HPDE6-E6E7 (cell line): Measurements from ENCODE around the gene THADA.
A peak's percentile ranks its signal among the peaks of the same experiment; 100 is the strongest.

Source experiments
- DNase-seq: peaks from one replicate; pipeline ENCODE4 v3.0.0; 2011; ENCODE audit warnings: missing footprints; ENCODE audit errors: extremely low spot score

Gene THADA

DNA sequence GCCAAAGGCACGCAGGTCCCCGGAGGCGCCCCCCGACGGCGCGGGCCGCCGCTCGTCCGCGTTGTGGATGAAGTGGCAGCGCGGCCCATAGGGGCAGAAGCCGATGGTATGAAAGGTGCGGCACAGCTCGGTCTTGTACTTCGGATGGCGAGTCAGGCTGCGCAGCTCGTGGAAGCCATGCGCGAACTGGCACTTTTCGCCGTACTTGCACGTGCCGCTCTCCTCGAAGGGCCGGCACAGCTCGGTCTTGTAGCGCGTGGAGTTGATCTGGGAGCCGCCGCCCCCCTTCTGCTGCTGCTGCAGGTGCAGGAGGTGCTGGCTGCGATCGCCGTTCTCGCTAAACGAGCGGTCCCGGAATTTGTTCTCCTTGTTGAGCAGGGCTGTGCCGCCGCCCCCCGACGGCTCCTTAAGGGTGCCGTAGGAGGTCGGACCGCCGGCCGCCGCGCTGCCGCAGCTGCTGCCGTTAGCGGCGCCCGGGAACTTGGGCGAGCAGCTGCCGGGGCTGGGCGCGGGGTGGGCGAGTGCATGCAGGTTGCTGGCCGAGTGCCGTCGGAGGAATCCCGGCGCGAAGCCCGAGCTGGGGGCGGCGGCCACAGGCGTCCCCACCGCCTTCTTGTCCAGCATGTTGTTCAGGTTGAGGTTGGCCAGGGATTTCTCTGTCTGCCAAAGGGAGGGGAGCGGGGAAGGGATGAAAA is 370.6 kb downstream of the THADA start:
- no peak for DNase-seq

DNA sequence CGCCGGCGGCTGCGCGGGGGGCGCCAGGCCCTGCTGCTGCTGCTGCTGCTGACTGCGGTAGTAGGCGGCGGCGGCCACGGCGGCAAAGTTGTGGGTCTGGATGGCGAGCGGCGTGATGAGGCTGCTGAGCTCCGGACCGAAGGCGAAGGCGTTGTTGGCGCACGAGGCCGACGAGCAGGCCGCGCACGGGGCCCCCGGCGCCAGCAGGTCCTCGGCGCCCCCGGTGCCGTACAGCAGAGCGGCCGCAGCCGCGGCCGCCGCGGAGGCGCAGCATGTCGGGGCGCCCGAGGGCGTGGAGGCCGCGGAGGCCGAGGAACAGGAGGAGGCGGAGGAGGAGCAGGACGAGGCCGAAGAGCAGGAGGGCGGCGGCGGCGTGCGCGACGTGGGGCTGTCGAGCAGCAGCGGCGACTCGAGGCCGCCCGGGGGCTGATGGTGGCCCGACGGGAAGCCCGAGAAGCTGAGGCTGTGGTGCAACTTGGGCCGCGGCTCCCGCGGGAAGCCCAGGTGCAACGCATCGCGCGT is 371.2 kb downstream of the THADA start:
- no peak for DNase-seq

DNA sequence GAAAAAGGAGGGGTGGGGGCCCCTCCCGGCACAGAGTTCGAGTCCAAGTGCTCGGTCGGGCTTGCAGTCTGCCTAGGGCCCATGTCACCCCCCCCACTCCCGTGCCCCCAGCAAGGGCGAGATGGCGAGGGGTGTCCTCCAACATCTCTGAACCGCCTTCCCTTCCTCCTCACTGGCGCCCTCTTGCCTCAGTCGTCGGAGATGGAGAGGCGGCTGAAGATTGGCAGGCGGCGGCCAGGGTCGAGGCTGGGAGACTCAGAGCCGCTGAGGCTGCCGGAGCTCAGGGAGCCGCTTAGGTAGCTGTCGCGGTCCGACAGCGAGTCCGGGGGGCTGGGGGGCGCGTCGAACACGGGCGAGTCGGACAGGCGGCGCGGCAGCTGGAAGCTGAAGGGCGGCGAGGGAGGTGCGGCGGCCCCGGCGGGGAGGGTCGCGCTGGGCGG is 371.7 kb downstream of the THADA start:
- no peak for DNase-seq

DNA sequence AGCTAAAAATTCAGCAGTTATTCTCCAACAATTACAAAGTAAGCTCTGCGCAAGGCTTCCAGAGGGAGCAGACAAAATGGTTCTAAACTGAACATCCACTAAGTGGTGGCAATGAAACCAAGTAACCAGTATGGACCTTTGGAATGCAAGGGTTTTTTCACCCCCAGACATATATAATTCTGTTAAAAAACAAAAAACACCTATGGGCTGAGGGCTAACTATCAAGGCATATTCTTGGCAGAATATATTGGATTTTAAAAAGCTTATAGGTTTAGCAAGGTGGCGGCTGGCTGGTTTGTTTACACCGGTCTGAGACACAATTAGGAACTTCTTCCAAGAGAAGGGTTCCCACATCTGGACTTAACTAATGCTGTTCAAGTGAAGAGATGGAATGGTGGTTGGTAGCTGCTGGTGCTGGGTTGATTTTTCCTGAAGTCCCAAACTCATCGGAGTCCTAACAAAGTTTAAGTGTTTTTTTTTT is 372.3 kb downstream of the THADA start:
- DNase-seq, result no peak

DNA sequence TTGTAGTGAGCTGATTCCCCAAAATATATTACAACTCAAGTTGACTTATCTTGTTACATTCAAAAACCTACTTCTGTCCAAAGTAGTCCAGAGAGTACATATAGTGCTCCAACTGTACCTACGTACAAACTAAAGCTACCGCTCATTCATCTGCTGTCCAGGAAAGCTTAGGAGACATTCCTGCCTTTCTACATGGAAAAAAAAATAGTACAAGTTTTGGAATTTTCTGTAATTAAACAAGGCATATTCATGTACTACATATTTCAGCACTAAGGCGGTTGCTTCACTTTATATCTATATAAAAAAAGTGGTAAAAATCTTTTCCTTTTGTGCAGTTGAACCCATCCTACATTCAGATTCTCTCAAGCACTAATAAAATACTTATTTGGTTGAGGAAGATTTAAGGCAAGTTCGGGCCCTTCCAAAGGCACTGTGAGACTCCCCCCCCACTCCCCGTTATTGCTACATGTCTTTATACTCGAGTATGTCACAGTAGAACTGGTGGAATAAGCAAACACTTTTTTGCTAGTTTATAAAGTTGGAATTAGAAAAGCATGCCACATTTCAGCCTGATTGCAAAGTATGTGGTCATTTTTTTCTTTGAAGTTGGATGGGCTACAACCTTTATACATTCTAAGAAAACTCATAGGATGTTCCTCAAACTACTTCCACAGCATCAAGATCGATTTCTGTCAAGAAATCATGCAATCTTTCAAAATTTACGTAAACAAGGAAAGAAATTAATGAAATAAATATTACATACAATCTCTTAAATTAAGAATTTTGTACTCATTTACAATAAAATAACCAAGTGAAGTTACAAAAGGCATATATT is 373.1 kb downstream of the THADA start:
- DNase-seq, result no peak

DNA sequence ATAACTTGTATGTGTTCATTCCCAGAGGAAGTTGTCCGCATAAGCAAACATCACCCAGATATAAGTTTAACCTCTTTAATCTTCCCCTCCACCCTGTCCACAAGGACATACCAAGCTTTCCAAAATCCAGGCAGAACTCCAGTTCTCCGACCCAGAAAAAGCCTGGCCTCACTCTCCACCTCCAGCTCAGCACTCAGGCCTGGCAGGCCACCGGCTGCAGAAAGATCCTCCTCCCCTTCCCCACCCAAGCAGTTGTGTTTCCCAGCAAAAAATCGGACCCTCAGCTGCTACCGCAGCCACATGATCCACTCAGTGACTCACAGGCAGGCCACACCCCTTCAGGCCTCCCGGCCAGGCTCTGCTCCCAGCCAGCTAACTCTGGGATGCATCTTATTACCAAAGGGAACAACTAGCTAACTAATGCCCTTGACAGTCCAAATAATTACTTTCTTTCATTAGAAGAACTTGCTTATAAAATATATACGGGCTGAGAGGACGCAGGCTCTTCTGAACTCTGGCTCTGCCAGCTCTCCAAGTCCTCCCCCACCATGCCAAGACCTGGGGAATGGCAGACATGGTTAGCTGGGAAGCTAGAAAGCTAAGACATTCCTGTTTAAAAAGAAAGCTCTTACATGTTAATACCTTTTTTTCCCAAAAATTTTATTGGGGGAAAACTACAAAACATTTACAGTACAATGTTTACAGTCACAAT is 373.9 kb downstream of the THADA start:
- DNase-seq, result peak; percentile 82

DNA sequence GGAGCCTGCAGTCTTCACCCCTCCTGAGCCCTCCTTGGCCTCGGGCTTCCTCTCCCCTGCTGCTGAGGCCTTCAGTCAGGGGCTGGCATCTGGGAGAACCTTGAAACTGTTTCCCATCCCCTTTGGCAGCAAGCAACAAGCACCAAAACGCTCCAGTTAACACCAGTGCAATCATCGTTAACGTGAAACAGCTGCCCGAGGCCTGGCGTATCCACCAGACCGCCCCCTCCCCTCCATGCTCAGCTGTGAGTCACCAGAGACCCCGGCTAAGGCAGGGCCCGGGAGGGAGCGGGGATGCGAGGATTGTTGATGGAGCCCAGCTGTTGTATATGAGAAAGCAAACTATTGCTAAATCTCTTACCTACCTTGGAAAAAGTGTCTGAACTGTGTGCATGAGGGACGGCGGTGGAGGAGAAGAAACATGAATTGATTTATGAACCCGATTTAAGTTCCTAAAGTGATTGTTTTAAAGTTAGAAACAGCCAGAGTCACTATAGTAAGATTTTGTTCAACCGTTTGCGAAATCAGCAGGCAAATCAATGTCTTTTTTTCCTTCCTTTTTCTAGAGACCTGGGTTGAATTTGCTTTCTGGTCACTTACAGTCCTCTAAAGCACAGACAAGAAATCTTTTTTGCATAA is 374.6 kb downstream of the THADA start:
- DNase-seq, result no peak

DNA sequence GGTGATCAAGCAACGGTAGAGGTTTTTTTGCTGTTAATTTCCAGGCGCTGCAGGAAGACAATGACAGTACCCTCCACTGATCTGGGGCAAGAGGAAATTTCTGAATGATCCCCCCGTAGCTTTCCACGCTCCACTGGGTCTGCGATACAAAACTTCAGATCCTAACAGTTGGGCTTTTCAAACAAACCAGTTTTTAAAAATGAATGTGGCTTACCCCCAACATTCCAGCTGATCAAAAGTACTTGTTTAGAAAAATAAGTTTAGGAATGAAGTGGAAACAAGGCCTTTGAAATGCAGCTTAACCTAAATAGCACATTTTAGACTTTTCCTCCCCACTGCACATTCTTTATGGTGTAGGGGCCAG is 375.1 kb downstream of the THADA start:
- DNase-seq, result no peak

DNA sequence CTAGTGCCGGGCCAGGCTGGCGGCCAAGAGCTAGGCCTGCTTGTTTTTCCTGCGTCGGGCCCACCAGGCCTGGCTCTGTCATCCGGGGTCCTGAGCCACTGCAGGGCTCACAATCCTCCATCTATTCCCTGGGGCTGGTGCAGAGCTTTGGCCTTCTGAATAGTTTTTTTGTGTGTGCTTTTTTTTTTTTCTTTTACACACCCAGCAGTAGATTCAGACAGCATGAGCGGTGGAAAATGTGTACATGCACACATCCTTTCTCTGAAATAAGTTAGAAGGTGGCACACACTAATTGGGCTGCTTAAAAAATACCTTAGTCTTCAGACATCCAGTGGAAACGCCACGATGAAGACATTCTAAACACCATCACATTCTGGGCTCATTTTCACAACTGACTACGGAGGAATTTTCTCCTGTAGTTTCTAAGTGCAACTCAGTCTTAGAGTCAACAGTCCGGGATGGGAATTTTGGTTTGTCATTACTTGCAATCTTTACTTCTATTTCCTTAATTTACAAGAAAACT is 375.5 kb downstream of the THADA start:
- no peak for DNase-seq

DNA sequence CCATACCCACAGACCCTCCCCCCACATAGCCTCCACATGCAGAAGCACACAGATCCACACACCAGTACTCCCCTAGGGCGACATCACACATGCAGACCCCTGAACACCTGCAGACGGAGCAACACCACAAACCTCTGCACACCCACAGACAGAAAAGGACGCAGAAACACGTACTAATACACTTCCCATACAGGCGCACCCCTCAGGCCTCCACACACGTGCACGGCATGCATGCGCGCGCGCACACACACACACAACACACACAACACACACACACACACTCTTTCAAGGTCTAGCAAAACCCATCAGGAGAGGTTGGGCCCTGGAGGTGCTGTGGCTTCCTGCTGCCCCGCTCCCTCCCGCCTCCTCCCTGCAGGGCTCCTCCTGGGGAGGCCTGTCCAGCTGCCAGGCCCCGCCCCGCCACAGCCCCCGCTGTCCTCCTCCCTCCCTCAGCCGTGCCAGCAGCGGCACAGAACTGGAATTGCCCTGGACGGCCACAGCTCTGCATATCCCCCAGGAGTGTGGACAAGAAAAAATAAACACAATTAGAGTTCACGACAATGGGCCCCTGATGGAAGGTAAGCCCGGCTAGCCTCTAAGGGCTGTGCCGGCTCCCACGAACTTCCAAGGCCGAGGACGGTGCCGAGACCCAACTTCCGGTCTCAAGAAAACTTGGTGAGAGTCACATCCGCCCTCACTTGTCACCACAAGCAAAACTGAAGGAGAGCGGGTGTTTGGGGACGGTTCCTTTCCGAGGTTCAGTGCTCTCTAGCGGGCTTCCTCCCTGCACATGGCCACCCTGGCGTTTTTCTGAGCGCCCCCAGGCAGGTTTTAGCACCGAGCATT is 376.2 kb downstream of the THADA start:
- DNase-seq, result no peak

DNA sequence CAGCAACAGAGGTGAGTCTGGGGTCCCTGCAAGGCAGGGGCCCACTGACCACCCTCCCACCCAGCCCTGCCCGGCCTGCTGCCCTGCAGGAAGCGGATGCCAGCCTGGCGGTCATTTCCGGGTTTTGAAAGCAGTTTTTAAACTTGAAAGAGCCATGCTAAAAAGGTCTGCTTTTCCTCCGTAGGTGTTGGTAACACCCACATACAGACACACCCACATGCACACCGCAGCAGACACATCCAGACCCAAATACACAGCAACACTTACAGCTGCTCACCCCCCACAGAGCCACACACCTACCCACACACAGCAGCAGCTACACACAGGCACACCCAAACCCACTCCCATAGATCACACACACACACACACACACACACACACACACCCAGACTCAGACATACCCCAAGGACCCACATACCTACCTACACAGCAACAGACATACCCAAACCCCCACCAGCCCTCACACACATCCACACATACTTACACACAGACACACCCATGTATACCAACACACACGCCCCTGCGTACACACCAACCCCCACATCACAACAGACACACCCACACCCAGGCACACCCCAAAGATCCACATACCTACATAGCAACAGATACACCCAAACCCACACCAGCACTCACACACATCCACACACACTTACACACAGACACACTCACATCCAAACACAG is 377.0 kb downstream of the THADA start:
- DNase-seq, result no peak

DNA sequence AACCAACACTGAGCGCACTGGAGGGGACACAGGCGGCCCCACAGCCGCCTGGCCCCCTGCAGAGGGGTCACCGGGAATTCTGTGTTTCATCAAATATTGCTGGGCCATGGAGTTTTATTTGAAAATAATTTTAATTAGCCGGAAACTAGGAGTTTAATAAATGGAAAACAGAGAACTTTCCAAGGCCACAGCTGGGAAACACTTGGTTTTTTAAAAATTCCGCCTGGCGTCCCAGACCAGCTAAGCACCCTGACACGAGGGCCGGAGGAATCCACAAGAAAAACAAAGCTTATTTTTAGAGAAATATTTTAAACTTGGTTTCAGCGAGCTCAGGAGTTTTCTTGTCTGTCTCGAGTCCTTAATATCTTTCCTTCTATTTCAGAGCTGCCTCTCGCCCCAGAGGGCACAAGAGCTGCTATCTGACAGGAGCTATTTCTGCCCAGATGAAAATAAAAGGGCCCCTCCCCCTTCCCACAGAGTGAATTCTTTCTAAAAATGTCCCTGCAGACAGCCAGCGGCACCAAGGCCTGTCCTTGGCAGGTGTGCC is 377.6 kb downstream of the THADA start:
- no peak for DNase-seq

DNA sequence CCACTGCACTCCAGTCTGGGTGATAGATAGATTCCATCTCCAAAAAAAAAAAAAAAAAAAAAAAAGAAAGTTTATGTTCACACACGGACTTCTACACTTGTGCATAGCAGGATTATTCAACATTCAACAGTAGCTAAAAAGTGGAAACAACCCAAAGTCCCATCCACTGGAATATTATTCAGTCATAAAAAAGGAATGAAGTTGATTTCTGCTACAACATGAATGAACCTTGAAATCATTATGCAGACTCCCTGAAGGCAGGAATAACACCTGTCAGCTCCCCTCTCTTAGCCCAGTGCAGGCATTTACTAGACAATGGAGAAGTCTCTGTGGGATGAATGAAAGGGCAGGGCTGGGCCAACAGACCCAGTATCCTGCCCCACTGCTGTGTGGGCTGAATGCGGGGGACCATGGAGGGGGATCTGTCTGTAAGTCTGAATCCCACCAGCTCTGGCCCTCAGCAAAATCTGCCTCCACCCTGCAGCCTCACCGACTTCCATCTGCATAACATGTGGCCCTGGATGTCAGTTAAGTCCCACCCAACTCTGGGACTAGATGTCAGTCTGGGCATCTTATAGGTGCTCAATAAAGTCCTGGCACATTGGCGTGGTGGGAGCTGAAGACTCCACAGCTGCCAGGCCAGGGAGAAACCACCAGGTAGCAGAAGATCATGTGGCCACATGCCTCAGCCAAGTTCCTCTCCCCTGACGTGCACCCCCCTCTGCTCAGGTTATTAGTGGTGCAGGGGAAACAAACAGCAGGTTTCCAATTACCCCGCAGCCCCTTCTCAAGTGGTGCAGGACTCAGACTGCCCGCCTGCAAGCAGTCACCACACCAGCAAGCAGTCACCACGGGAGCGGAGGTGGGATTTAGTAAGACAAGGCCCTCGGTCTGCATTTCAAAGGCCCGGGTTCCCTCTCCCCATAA is 378.3 kb downstream of the THADA start:
- DNase-seq, result no peak

DNA sequence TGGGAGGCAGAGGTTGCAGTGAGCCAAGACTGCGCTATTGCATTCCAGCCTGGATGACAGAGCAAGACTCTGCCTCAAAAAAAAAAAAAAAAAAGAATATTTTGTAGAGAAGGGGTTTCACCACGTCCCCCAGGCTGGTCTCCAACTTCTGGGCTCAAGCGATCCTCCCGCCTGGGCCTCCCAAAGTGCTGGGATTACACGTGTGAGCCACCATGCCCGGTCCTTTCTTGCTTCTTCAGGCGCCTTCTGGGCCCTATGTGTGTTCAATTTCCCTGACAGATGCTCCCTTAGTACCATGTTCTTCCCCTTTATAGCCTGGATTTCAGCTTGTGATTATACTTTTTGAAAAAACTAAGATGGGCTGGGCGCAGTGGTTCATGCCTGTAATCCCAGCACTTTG is 379.2 kb downstream of the THADA start:
- no peak for DNase-seq

DNA sequence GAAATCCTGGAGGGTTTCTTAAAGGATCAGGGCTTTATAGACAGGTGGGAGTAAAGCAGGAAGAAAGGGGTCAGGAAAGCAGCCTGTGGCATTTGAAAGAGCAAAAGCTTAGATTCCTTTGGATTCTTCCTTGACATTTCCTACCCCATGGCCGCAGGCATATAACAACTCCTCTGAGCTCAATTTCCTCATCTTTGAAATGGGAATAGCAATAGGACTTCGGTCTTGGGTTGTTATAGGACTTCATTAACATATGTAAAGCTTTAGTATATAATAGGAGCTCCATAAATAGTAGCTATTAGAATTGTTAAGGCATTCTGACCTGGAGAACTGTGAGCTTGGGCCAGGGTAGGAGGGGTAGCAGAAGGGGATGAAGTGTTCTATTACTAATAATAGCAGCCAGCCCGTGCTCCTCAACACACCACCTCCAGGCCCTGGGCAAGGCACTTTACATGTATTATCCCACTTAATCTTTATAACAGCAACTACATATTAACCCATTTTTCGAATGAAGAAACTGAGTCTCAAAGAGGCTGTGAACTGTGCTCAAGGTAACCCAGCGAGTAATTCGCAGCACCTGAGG is 380.1 kb downstream of the THADA start:
- DNase-seq, result no peak

DNA sequence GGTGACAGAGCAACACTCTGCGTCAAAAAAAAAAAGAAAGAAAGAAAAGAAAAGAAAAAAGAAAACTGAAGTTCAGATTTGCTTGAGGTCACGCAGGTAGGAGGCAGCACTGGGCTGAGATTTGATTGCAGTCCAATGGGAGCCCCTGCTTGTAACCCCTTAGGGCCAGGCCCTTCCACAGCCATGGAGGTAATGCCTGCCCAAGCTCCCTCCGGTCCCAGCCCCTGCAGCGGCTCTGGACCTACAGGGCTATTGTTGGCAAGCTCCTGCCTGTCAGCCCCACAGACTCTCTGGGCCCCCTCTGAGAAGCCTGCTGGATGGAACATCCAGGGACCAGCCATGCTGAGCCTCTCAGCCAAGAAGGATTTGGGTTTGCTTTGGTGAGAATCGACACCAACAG is 381.6 kb downstream of the THADA start:
- DNase-seq, result no peak

DNA sequence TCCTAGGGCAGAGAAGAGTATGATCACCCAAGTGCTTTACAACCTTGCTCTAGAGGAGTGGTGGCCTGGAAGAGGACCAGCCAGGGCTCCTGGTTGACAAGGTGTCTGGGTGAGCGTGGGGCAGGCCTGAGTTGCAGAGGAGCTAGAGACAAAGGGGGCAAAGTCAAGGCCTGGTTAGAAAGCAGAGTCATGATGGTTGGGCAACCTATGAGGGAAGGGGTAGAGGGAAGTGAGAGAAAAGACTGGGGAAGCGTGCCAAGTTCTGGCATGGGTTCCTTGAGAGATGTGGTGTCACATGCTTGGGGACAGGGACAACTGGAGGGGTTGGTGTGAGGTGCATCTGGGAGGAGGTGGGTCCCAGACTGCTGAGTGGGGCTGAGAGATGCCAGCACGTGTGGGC is 382.9 kb downstream of the THADA start:
- no peak for DNase-seq

DNA sequence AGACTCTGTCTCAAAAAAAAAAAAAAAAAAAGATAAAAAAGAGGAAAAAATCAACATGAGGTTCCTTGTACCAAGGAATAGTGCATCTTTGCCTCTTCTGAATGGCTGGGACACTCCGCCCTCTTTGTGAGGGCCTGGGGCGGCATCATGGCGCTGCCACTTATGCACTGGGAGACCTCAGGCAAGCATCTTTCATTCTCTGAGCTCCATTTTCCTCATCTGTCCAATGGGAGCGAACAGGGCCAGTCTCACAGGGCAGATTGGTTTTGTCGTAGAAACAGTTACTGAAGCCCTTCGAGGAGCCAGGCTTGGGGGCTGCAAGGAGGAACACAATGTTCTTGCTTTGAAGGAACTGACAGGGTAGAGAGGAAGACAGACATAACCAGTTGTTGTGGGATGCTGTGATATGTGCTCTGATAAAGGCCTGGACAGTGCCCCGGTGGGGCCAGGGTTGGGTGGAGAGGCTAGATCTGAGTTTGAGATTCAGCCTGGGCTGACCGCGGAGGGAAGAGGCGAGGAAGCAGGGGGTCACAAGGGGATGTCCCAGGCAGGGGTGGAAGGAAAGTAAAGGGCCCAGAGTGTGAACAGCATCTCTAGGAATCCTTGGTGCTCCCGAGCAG is 383.5 kb downstream of the THADA start:
- no peak for DNase-seq
